PFSK-1 (cell line): ENCODE data around the gene ATP1A1.
A peak's percentile ranks its signal among the peaks of the same experiment; 100 is the strongest.

Source experiments
- FOXP2 ChIP-seq: optimal IDR thresholded peaks from 2 replicates; pipeline ENCODE3; 2011; ENCODE audit warnings: borderline replicate concordance, control low read depth, inconsistent platforms; ENCODE audit not compliant: insufficient read depth; ENCODE audit errors: extremely low read length, extremely low read depth
- POLR2AphosphoS5 ChIP-seq: IDR thresholded peaks from 2 replicates; pipeline ENCODE4 v1.6.1; 2012; ENCODE audit warnings: low read depth, mild to moderate bottlenecking, control low read depth, low read length, moderate library complexity
- REST ChIP-seq, 2 experiments: IDR thresholded peaks; 2 replicates each; pipeline versions ENCODE4 v1.6.1 to v1.8.0; 2011 to 2012; ENCODE audit warnings: low read depth in 2 of 2, low read length in 2 of 2, control low read depth in 1 of 2, inconsistent platforms in 1 of 2, mild to moderate bottlenecking in 1 of 2, moderate library complexity in 1 of 2; ENCODE audit not compliant: insufficient read depth in 1 of 2
- SIN3A ChIP-seq: IDR thresholded peaks from 2 replicates; pipeline ENCODE4 v1.6.1; 2012; ENCODE audit warnings: mild to moderate bottlenecking, low read length, moderate library complexity, borderline replicate concordance; ENCODE audit not compliant: insufficient read depth
- TAF1 ChIP-seq: IDR thresholded peaks from 2 replicates; pipeline ENCODE4 v1.6.1; 2012; ENCODE audit warnings: low read length, control low read depth, borderline replicate concordance; ENCODE audit not compliant: insufficient read depth

Gene ATP1A1

GRCh38 chr1:116415699-116416533 lies 42.9 kb downstream of the ATP1A1 start:
- TF ChIP-seq POLR2AphosphoS5: no peak
- no peak for TF ChIP-seq SIN3A
- TF ChIP-seq TAF1: no peak
- no peak for TF ChIP-seq REST (IDR thresholded peaks at IDR 0.05; ENCODE audit: insufficient read depth in 1 of 2, low read depth in 2 of 2, low read length in 2 of 2)
- no peak for TF ChIP-seq FOXP2

- TF ChIP-seq FOXP2 (no peak), POLR2AphosphoS5 (no peak), TAF1 (no peak), SIN3A (no peak), REST (IDR thresholded peaks at IDR 0.05; ENCODE audit: insufficient read depth in 1 of 2, low read depth in 2 of 2, low read length in 2 of 2) (no peak)
Observed at GRCh38 chr1:116416854-116417513, 43.9 kb downstream of the ATP1A1 start.

GRCh38 chr1:116417678-116418077 lies 44.6 kb downstream of the ATP1A1 start:
- TF ChIP-seq SIN3A: no peak

- TF ChIP-seq POLR2AphosphoS5 (peak; percentile 69), REST (IDR thresholded peaks at IDR 0.05; ENCODE audit: insufficient read depth in 1 of 2, low read depth in 2 of 2, low read length in 2 of 2) (0 out of 4 replicates have a peak, but pooled peaks of 1 of the 2 experiments have one; percentile 4), FOXP2 (peak; percentile 41), SIN3A (no peak), TAF1 (peak; percentile 52; the same call in 1 of the 2 replicates)
Observed at GRCh38 chr1:116418091-116418830, 45.2 kb downstream of the ATP1A1 start.

GRCh38 chr1:116420417-116421200 lies 47.6 kb downstream of the ATP1A1 start:
- TF ChIP-seq REST (IDR thresholded peaks at IDR 0.05; ENCODE audit: insufficient read depth in 1 of 2, low read depth in 2 of 2, low read length in 2 of 2): no peak
- no peak for TF ChIP-seq TAF1
- TF ChIP-seq SIN3A: no peak
- TF ChIP-seq FOXP2: no peak
- TF ChIP-seq POLR2AphosphoS5: no peak
